Measurements from ENCODE around the gene ALDH1A1.

ALDH1A1 gene

GRCh38 chr9:72914750-72915149, 38.1 kb downstream of the ALDH1A1 start:
- H3K4me3 ChIP-seq (ENCODE audit: low read depth, low read length), result no peak overlapping the region
- TF ChIP-seq CTCF (IDR thresholded peaks at IDR 0.05; ENCODE audit: insufficient read depth, low read depth, low read length, missing control alignments), result no peak
- DNase-seq (ENCODE audit: low read depth), result no peak

- no peak for TF ChIP-seq CTCF (IDR thresholded peaks at IDR 0.05; ENCODE audit: insufficient read depth, low read depth, low read length, missing control alignments)
- H3K4me3 ChIP-seq (ENCODE audit: low read depth, low read length), result no peak overlapping the region
- DNase-seq (ENCODE audit: low read depth), result no peak
These were observed 39.4 kb downstream of the ALDH1A1 start for GRCh38 chr9:72913382-72914009.

GRCh38 chr9:72912476-72913381, 40.1 kb downstream of the ALDH1A1 start:
- no peak overlapping the region for H3K4me3 ChIP-seq (ENCODE audit: low read depth, low read length)
- no peak for TF ChIP-seq CTCF (IDR thresholded peaks at IDR 0.05; ENCODE audit: insufficient read depth, low read depth, low read length, missing control alignments)

GRCh38 chr9:72911816-72912215, 41.0 kb downstream of the ALDH1A1 start:
- no peak overlapping the region for H3K4me3 ChIP-seq (ENCODE audit: low read depth, low read length)
- DNase-seq (ENCODE audit: low read depth), result no peak
- TF ChIP-seq CTCF (IDR thresholded peaks at IDR 0.05; ENCODE audit: insufficient read depth, low read depth, low read length, missing control alignments), result no peak

More at GRCh38 chr9:72912476-72913381, 40.1 kb downstream of the ALDH1A1 start:
- no peak for DNase-seq (ENCODE audit: low read depth)

GRCh38 chr9:72911247-72911775, 41.5 kb downstream of the ALDH1A1 start:
- DNase-seq (ENCODE audit: low read depth), result no peak
- no peak for TF ChIP-seq CTCF (IDR thresholded peaks at IDR 0.05; ENCODE audit: insufficient read depth, low read depth, low read length, missing control alignments)

GRCh38 chr9:72909428-72909827, 43.4 kb downstream of the ALDH1A1 start:
- no peak for TF ChIP-seq CTCF (IDR thresholded peaks at IDR 0.05; ENCODE audit: insufficient read depth, low read depth, low read length, missing control alignments)
- H3K4me3 ChIP-seq (ENCODE audit: low read depth, low read length), result no peak overlapping the region
- DNase-seq (ENCODE audit: low read depth), result no peak

More at GRCh38 chr9:72911247-72911775, 41.5 kb downstream of the ALDH1A1 start:
- no peak overlapping the region for H3K4me3 ChIP-seq (ENCODE audit: low read depth, low read length)

All from GM12865 (cell line).